MM.1S (cell line): ENCODE results near the gene USP37.

Experiments
- EZH2 ChIP-seq: fragments of 300-600 bp; sonication (generic); optimal IDR thresholded peaks from 2 replicates; pipeline ENCODE3; 2017; ENCODE audit warnings: low read depth, mild to moderate bottlenecking, antibody characterized with exemption, low read length, mixed read lengths
- TF ChIP-seq, protein P1 (sequence below): fragments of 300-600 bp; sonication (generic); IDR thresholded peaks from 2 replicates; pipeline ENCODE4 v1.5.1; 2016; ENCODE audit warnings: antibody characterized with exemption, low read length, mixed read lengths

DNA sequence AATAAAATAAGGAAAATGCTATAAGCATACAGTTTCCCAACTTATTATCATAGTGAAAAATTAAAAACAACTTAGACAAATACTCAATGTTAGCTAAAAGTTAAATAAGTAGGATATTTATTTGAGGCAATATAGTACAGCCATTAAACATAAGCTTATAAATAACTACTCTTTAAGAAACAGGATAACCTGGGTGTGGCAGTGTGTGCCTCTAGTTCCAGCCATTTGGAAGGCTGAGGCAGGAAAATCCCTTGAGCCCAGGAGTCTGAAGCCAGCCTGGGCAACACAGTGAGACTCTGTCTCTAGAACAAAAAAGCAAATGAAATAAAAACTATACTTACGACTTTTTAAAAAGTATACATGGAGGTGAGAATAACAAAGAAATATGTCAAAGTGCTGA, 109.6 kb downstream of the USP37 start:
- TF ChIP-seq, protein P1, sequence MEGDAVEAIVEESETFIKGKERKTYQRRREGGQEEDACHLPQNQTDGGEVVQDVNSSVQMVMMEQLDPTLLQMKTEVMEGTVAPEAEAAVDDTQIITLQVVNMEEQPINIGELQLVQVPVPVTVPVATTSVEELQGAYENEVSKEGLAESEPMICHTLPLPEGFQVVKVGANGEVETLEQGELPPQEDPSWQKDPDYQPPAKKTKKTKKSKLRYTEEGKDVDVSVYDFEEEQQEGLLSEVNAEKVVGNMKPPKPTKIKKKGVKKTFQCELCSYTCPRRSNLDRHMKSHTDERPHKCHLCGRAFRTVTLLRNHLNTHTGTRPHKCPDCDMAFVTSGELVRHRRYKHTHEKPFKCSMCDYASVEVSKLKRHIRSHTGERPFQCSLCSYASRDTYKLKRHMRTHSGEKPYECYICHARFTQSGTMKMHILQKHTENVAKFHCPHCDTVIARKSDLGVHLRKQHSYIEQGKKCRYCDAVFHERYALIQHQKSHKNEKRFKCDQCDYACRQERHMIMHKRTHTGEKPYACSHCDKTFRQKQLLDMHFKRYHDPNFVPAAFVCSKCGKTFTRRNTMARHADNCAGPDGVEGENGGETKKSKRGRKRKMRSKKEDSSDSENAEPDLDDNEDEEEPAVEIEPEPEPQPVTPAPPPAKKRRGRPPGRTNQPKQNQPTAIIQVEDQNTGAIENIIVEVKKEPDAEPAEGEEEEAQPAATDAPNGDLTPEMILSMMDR, result no peak
- TF ChIP-seq EZH2, result no peak
